ENCODE data around the gene SEZ6.
A peak's percentile ranks its signal among the peaks of the same experiment; 100 is the strongest.

Gene SEZ6

GRCh38 chr17:28917465-28917864 lies 88.4 kb downstream of the SEZ6 start:
- Histone ChIP-seq H3K4me1 (no peaks in the 10 kb centered on the region), H3K4me3 (ENCODE audit: low read depth, low read length) (no peak overlapping the region), H3K9ac (no peak overlapping the region), H2AFZ (no peak overlapping the region), H3K27me3 (ENCODE audit: control insufficient read depth, insufficient read depth, low read length) (no peaks in the 10 kb centered on the region), H3K79me2 (no peaks in the 10 kb centered on the region), H3K36me3 (ENCODE audit: control insufficient read depth, insufficient read depth, low read length) (no peaks in the 10 kb centered on the region), H3K4me2 (ENCODE audit: low read length) (no peak overlapping the region), H3K27ac (no peak overlapping the region), H3K9me3 (ENCODE audit: control insufficient read depth, low read length) (no peaks in the 10 kb centered on the region)
- no peak for TF ChIP-seq CTCF (IDR thresholded peaks at IDR 0.05)

- H3K9ac ChIP-seq = no peak overlapping the region
- H3K27ac ChIP-seq = no peak overlapping the region
Measured at GRCh38 chr17:28917029-28917428, 88.8 kb downstream of the SEZ6 start.

GRCh38 chr17:28916302-28916934 lies 89.4 kb downstream of the SEZ6 start:
- TF ChIP-seq CTCF (IDR thresholded peaks at IDR 0.05) = peak; percentile 65
- peaks cover 3% of the 10 kb centered on the region for H3K79me2 ChIP-seq
- H3K4me2 ChIP-seq (ENCODE audit: low read length) = no peak overlapping the region
- H3K9me3 ChIP-seq (ENCODE audit: control insufficient read depth, low read length) = no peaks in the 10 kb centered on the region
- H3K9ac ChIP-seq = no peak overlapping the region
- no peaks in the 10 kb centered on the region for H3K4me1 ChIP-seq
- H2AFZ ChIP-seq = no peak overlapping the region
- no peaks in the 10 kb centered on the region for H3K27me3 ChIP-seq (ENCODE audit: control insufficient read depth, insufficient read depth, low read length)
- no peak overlapping the region for H3K4me3 ChIP-seq (ENCODE audit: low read depth, low read length)
- no peaks in the 10 kb centered on the region for H3K36me3 ChIP-seq (ENCODE audit: control insufficient read depth, insufficient read depth, low read length)
- no peak overlapping the region for H3K27ac ChIP-seq

More at GRCh38 chr17:28917029-28917428, 88.8 kb downstream of the SEZ6 start:
- Histone ChIP-seq H3K27me3 (ENCODE audit: control insufficient read depth, insufficient read depth, low read length) (no peaks in the 10 kb centered on the region), H3K79me2 (peaks cover under 1% of the 10 kb centered on the region), H3K36me3 (ENCODE audit: control insufficient read depth, insufficient read depth, low read length) (no peaks in the 10 kb centered on the region), H3K4me3 (ENCODE audit: low read depth, low read length) (no peak overlapping the region), H3K4me1 (no peaks in the 10 kb centered on the region), H3K4me2 (ENCODE audit: low read length) (no peak overlapping the region), H2AFZ (no peak overlapping the region), H3K9me3 (ENCODE audit: control insufficient read depth, low read length) (no peaks in the 10 kb centered on the region)
- no peak for TF ChIP-seq CTCF (IDR thresholded peaks at IDR 0.05)

GRCh38 chr17:28912938-28913333 lies 92.9 kb downstream of the SEZ6 start:
- H3K27me3 ChIP-seq (ENCODE audit: control insufficient read depth, insufficient read depth, low read length) = no peaks in the 10 kb centered on the region

More at GRCh38 chr17:28912938-28913333, 92.9 kb downstream of the SEZ6 start:
- no peak overlapping the region for H3K4me3 ChIP-seq (ENCODE audit: low read depth, low read length)
- H3K79me2 ChIP-seq = peaks cover 8% of the 10 kb centered on the region
- no peak overlapping the region for H3K27ac ChIP-seq
- H3K4me2 ChIP-seq (ENCODE audit: low read length) = no peak overlapping the region
- no peaks in the 10 kb centered on the region for H3K36me3 ChIP-seq (ENCODE audit: control insufficient read depth, insufficient read depth, low read length)
- no peak overlapping the region for H2AFZ ChIP-seq
- H3K9me3 ChIP-seq (ENCODE audit: control insufficient read depth, low read length) = no peaks in the 10 kb centered on the region
- no peak overlapping the region for H3K9ac ChIP-seq
- H3K4me1 ChIP-seq = no peaks in the 10 kb centered on the region
- TF ChIP-seq CTCF (IDR thresholded peaks at IDR 0.05) = no peak
